Anterior cingulate cortex (tissue), 58 donors: ENCODE results near the gene ADAMTS5.
A peak's percentile ranks its signal among the peaks of the same experiment; 100 is the strongest.

Experiments used
- DNase-seq, 58 donors: peaks; one replicate each; lab custom pipeline; 2025; lab: John Stamatoyannopoulos, UW

Gene ADAMTS5

DNA sequence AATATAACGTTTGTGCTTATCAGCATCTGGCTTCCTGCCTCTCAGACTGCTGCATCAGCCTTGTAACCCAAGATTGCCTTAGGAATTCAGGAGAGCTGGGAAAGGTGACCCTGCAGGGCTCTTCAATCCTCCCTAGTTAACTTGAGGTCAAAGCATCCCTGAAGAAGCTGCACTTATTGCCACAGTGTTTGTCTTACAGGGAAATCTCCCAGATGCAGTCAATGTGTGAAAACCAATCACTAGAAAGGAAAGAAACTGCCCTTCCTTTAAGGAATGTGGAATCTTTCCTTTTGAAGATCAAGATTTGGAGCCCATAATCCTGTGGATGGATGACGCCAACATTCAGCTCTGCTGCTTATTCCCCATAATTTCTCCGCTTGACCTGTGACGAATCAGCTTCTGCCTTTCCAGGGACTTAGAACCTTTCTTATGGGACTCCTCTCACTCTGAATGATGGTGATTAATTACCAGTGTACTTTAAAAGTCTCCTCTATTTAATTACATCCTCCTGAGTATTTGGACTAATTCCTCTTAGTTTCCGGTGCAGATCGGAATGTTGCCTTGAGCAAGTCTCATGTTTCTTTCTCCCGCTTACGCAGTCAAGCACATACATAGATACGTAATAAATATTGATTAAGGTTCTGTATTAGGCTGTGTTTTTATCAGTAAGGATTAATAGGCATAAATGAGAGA lies 14.4 kb downstream of the ADAMTS5 start:
- DNase-seq: no peak

DNA sequence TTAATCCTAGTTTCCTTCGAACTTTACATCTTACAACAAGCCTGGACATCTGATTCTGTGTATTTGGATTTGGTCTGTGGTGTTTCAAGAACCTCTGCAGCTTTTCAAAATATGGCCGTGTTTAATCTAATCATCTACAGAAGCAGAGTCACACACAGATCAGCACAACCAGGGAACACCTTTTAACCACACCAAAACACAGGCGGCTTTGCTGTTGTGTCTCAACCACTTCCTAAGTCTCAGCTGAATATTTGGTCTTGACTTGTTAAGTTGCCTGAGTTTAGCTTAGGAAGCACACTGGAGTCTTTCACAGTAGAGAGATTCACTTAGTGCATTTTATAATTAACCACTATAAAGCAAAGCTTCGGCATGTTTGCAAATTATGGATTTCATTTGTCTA lies 17.1 kb downstream of the ADAMTS5 start:
- DNase-seq: no peak

GRCh38 chr21:26948194-26948593 lies 18.7 kb downstream of the ADAMTS5 start:
- no peak for DNase-seq

DNA sequence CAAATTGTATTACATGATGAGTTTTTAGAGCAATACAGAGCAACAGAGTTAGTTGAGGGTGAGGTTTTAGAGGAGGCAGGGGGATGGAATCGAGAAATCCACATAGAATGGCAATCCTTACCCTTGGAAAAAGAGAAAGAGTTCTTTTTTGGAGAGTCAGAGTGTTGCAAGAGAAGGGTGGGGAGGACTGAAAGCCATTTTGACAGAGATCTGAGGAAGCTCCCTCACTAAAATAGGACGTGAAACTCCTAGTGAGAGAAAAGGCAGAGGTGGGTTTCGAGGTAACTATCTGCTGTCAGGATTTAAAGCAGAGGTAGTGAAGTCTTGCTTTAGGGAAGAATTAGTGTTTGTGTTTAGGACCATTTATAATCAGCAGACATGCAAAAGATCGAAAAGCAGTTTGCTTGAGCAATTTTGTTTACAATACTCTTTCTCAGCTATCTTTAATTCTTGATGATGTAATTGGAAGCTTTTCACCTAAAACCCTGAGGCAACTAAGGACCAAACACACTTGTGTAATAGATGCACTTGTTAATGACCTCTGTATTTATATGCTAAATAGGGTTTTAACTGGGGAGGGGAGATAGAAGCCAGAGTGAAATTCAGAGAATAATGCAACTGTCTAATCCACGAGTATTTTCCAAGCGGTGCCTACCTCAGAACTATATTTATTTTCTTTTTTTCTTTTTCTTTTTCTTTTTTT lies 20.0 kb downstream of the ADAMTS5 start:
- DNase-seq: no peak

GRCh38 chr21:26945916-26946675 lies 20.8 kb downstream of the ADAMTS5 start:
- DNase-seq: peak in 18 of 58 donors; percentile 4 to 58 (median 20)

GRCh38 chr21:26943921-26944320 lies 23.0 kb downstream of the ADAMTS5 start:
- no peak for DNase-seq

GRCh38 chr21:26941421-26941820 lies 25.5 kb downstream of the ADAMTS5 start:
- no peak for DNase-seq

- DNase-seq: no peak
These were observed 27.2 kb downstream of the ADAMTS5 start for GRCh38 chr21:26939601-26940111.

- DNase-seq: no peak
These were observed 30.2 kb downstream of the ADAMTS5 start for GRCh38 chr21:26936641-26937040.

- no peak for DNase-seq
These were observed 30.9 kb downstream of the ADAMTS5 start for GRCh38 chr21:26935977-26936376.

DNA sequence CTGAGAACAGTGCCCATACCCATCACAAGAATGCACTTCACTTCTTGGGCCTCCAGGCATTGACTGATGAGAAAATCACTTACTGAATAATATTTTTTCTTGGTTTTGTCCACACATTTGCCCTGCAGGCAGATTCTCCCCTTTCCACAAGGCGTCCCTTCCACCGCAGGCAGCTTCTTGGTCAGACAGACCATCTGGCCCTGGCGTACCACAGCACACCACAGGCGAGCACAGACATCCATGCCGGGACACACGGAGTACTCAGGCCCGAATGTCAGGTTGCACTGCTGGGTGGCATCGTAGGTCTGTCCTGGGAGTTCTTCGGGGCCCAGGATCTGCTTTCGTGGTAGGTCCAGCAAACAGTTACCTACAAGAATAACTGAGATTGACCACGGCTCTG lies 32.5 kb downstream of the ADAMTS5 start:
- no peak for DNase-seq

- DNase-seq: no peak
These were observed 33.4 kb downstream of the ADAMTS5 start for GRCh38 chr21:26933448-26933847.

DNA sequence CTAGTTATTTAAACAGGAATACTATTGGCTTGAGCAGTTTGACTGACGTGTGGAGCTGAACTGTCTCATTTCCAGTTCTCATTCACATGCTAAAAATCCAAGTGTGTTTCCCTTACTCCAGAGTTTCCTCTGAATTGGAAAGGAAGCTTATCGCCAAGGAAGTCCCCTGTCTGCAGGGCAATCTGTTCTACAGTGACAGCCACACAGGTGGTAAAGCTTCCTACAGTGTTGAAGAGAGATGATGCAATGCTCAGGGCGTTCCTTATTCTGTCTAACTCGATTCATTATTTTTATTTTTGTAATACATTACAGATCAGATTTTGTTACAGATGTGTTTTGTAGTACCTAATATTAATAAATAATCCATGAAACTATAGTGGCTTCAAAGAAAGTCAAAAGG lies 41.3 kb downstream of the ADAMTS5 start:
- DNase-seq: no peak

DNA sequence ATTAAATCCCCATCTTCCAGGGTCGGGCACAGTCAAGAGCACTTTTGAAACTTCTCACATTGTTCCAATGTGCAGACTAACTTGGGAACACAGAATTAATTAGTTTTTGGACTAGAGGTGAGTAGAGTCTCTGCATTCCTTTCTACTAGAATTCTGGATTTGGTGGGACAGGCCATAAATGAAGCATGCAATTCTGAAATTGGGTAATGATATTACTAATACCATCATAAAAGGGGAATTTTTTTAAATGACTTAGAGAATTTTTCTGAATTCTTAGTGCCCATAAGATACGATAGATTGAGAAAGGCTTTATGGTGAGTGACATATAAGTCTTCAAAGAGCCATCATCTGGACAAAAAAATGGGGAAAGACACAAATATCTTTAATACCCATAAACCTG lies 41.8 kb downstream of the ADAMTS5 start:
- no peak for DNase-seq

- DNase-seq: no peak
These were observed 42.9 kb downstream of the ADAMTS5 start for GRCh38 chr21:26923986-26924385.

DNA sequence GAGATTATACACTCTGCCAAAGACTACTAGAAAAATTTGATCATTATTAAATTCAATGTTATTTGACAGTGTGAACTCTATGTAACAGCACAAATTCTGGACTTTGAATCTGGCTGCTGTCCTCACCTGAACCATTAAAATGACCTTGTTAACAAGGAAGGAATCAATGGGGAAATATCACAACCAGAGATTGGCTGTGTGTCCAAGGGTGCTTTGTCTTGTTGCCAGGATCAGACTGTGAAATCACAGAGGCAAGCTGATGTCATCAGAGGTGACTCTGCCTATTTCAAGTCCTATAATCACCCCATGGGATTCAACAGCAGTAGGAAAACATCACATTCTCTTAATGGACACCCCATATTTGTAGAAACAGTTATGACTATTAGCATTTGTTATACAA lies 46.8 kb downstream of the ADAMTS5 start:
- no peak for DNase-seq

DNA sequence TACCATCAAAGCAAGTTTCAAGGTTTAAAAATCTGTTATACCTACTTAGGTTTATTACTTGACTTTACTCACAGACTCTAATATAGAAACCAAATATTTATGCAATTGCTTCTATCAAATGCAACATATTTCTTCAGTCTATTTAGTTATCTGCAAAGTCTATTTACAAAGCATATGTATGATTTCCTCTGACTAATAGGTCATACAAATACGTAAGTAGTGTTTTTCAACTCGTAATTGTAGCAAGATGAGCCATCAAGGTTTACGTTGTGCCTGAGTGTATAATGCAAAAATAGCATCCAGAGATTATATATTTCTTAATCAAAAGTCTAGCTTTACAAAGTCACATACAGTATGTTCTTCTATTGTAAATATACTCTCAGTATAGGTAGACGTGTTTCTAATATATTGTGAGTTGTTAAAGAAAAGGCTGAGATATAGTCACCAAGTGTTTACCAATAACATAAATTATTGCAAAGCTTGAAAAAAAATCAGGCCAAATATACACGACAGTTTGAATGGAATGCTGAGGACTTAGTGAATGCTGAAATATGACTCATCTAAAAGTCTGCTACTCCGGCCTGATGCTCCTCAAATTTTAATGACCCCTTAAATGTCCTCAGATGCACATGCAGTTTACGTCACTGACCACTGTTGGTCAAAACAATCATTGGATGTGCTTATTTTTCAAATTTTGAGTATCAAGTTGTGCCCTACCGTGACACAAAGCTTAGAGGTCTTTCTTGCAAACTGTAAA lies 48.4 kb downstream of the ADAMTS5 start:
- DNase-seq: no peak

GRCh38 chr21:26916799-26917198 lies 50.1 kb downstream of the ADAMTS5 start:
- DNase-seq: no peak

DNA sequence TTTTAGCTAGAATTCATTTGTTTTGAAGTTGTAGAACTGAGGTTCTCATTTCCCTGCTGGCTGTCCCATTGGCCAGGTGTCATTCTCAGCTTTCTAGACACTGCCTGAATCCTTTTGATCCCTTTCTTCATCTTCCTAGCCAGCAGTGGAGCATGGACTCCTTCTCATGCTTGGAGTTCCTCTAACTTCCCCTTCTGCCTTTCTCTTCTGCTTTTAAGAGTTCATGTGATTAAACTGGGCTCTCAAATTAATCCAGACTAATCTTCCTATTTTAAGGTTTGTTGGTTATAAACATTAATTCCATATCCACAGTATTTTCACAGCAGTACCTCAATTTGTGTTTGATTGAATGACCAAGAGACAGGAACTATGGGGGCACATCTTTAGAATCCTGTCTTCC lies 52.3 kb downstream of the ADAMTS5 start:
- no peak for DNase-seq

GRCh38 chr21:26912466-26912865 lies 54.4 kb downstream of the ADAMTS5 start:
- DNase-seq: no peak

- no peak for DNase-seq
These were observed 56.9 kb downstream of the ADAMTS5 start for GRCh38 chr21:26909972-26910371.
